Measurements from ENCODE around the gene CENPP.

CENPP gene

DNA sequence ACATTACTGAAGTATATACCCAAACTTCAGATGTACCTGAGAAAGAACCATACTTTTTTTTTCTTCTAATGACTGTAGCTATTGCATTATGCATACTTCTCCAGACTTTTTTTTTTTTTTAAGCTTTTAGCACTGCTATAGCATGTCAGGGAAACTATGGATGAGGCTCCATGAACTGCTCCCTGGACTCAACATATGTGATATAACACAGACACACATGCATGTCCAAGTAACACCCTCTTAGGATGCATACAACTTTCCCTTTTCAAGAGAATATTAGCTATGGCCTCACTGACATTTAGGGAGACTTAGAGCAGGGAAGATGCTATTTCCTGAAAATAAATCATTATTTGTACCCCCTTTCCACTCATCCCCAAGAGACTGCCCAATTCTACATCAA lies 157.1 kb downstream of the CENPP start:
- H3K9me3 ChIP-seq (ENCODE audit: low read length) = no peaks in the 10 kb centered on the region
- no peaks in the 10 kb centered on the region for H3K9me2 ChIP-seq (ENCODE audit: low read depth, low read length)
- no peaks in the 10 kb centered on the region for H3K79me2 ChIP-seq (ENCODE audit: insufficient read depth, low read length)
- H3K4me1 ChIP-seq (ENCODE audit: insufficient read depth, low read length, severe bottlenecking) = no peaks in the 10 kb centered on the region
- no peak overlapping the region for H3K4me2 ChIP-seq (ENCODE audit: low read length)
- H4K20me1 ChIP-seq (ENCODE audit: insufficient read depth, low read length) = no peaks in the 10 kb centered on the region
- no peaks in the 10 kb centered on the region for H3K27me3 ChIP-seq (ENCODE audit: insufficient read depth, low read length)
- no peaks in the 10 kb centered on the region for H3F3A ChIP-seq (ENCODE audit: insufficient read depth, low read length)
- H3K27ac ChIP-seq (ENCODE audit: low read depth, low read length, poor library complexity, severe bottlenecking) = no peak overlapping the region
- no peak overlapping the region for H2AFZ ChIP-seq (ENCODE audit: low read length)
- H3K4me3 ChIP-seq (ENCODE audit: low read depth, low read length, poor library complexity, severe bottlenecking) = no peak overlapping the region
- no peak overlapping the region for H3K9ac ChIP-seq (ENCODE audit: low read length)
- TF ChIP-seq, protein P1, sequence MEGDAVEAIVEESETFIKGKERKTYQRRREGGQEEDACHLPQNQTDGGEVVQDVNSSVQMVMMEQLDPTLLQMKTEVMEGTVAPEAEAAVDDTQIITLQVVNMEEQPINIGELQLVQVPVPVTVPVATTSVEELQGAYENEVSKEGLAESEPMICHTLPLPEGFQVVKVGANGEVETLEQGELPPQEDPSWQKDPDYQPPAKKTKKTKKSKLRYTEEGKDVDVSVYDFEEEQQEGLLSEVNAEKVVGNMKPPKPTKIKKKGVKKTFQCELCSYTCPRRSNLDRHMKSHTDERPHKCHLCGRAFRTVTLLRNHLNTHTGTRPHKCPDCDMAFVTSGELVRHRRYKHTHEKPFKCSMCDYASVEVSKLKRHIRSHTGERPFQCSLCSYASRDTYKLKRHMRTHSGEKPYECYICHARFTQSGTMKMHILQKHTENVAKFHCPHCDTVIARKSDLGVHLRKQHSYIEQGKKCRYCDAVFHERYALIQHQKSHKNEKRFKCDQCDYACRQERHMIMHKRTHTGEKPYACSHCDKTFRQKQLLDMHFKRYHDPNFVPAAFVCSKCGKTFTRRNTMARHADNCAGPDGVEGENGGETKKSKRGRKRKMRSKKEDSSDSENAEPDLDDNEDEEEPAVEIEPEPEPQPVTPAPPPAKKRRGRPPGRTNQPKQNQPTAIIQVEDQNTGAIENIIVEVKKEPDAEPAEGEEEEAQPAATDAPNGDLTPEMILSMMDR (IDR thresholded peaks at IDR 0.05; ENCODE audit: low read length) = no peak
- TF ChIP-seq EZH2 (IDR thresholded peaks at IDR 0.05; ENCODE audit: borderline replicate concordance, low read length) = no peak
- H3K36me3 ChIP-seq (ENCODE audit: insufficient read depth, low read length) = no peaks in the 10 kb centered on the region; the same call in 1 of the 2 replicates

DNA sequence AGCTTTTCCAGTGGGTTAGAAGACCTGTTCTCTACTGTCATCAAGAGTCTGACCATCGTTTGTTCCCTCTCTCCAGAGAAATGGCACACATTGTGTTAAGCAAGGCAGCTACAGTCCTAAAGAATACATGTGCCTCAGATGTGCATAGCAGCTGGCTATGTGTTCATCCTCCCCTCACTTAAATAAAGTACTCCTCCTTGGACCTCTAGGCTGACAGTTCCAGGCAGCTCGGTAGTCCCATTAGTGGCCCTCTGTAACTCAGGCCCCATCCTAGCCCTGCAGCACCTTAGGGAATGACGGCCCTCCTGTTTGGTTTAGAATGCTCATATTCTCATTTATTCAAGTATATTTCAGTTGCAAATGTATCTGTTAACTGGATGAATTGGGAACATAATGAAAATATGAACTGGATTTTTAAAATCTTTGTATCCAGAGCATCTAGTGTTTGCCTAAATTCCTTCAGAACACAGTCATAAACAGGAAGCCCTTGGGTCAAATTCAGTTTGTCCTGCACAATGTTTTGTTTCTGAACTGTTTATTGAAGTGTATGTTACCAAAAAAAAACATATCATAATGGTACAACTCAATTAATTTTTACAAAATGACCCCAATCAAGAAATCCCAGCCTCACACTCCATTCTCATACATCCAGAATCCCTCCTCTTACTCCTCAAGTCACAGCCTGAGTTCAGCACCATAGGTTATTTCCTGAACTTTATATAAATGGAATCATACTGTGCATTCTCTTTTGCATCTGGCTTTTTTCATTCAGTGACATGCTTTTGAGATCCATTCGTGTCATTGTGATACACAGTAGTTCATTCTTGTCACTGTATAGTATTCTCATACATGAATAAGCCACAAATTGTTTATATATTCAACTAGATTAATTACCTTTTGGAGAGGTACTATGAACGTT lies 158.1 kb downstream of the CENPP start:
- Histone ChIP-seq H3K9me2 (ENCODE audit: low read depth, low read length) (no peaks in the 10 kb centered on the region), H4K20me1 (ENCODE audit: insufficient read depth, low read length) (no peaks in the 10 kb centered on the region), H2AFZ (ENCODE audit: low read length) (no peak overlapping the region), H3F3A (ENCODE audit: insufficient read depth, low read length) (no peaks in the 10 kb centered on the region), H3K9me3 (ENCODE audit: low read length) (no peaks in the 10 kb centered on the region), H3K4me2 (ENCODE audit: low read length) (no peak overlapping the region), H3K27ac (ENCODE audit: low read depth, low read length, poor library complexity, severe bottlenecking) (no peak overlapping the region), H3K79me2 (ENCODE audit: insufficient read depth, low read length) (no peaks in the 10 kb centered on the region), H3K36me3 (ENCODE audit: insufficient read depth, low read length) (no peaks in the 10 kb centered on the region; the same call in 1 of the 2 replicates), H3K4me3 (ENCODE audit: low read depth, low read length, poor library complexity, severe bottlenecking) (no peak overlapping the region), H3K4me1 (ENCODE audit: insufficient read depth, low read length, severe bottlenecking) (no peaks in the 10 kb centered on the region), H3K27me3 (ENCODE audit: insufficient read depth, low read length) (no peaks in the 10 kb centered on the region), H3K9ac (ENCODE audit: low read length) (no peak overlapping the region)
- TF ChIP-seq EZH2 (IDR thresholded peaks at IDR 0.05; ENCODE audit: borderline replicate concordance, low read length) = no peak
- TF ChIP-seq, protein P1 (IDR thresholded peaks at IDR 0.05; ENCODE audit: low read length) = no peak

GRCh38 chr9:92484563-92484962 lies 158.8 kb downstream of the CENPP start:
- Histone ChIP-seq H3K79me2 (ENCODE audit: insufficient read depth, low read length) (no peaks in the 10 kb centered on the region), H3K4me3 (ENCODE audit: low read depth, low read length, poor library complexity, severe bottlenecking) (no peak overlapping the region), H3K27me3 (ENCODE audit: insufficient read depth, low read length) (no peaks in the 10 kb centered on the region), H3F3A (ENCODE audit: insufficient read depth, low read length) (no peaks in the 10 kb centered on the region), H3K9ac (ENCODE audit: low read length) (no peak overlapping the region), H3K9me2 (ENCODE audit: low read depth, low read length) (no peaks in the 10 kb centered on the region), H4K20me1 (ENCODE audit: insufficient read depth, low read length) (no peaks in the 10 kb centered on the region), H3K27ac (ENCODE audit: low read depth, low read length, poor library complexity, severe bottlenecking) (no peak overlapping the region), H2AFZ (ENCODE audit: low read length) (no peak overlapping the region), H3K4me1 (ENCODE audit: insufficient read depth, low read length, severe bottlenecking) (no peaks in the 10 kb centered on the region), H3K36me3 (ENCODE audit: insufficient read depth, low read length) (no peaks in the 10 kb centered on the region; the same call in 1 of the 2 replicates), H3K9me3 (ENCODE audit: low read length) (no peaks in the 10 kb centered on the region), H3K4me2 (ENCODE audit: low read length) (no peak overlapping the region)
- no peak for TF ChIP-seq EZH2 (IDR thresholded peaks at IDR 0.05; ENCODE audit: borderline replicate concordance, low read length)
- TF ChIP-seq, protein P1 (IDR thresholded peaks at IDR 0.05; ENCODE audit: low read length) = no peak

Data from OCI-LY1 (cell line).